KOPT-K1 (cell line): Measurements from ENCODE around the gene GCLC.
"Not testable (repeated sequence)": the region's sequence is repeated elsewhere in the genome, so short reads cannot be mapped to it uniquely, and the experiment has no call there.

ENCODE experiments used
- H3K27ac ChIP-seq: fragments of 200-600 bp; sonication (generic); 2 replicates; pipeline ENCODE4 v1.5.1; 2016; ENCODE audit warnings: antibody characterized with exemption, mild to moderate bottlenecking, low read depth, low read length; ENCODE audit not compliant: poor library complexity, severe bottlenecking
- H3K36me3 ChIP-seq: fragments of 200-600 bp; sonication (generic); 2 replicates; pipeline ENCODE4 v1.5.1; 2017; ENCODE audit warnings: antibody characterized with exemption, mild to moderate bottlenecking, low read length, moderate library complexity; ENCODE audit not compliant: insufficient read depth
- H3K9me3 ChIP-seq: fragments of 200-600 bp; sonication (generic); 2 replicates; pipeline ENCODE4 v1.5.1; 2017; ENCODE audit warnings: antibody characterized with exemption, low read length, mild to moderate bottlenecking; ENCODE audit not compliant: insufficient read depth, poor library complexity, severe bottlenecking

The GCLC gene

GRCh38 chr6:53572379-53572778, 27.5 kb upstream of the GCLC start:
- not testable (repeated sequence) for H3K36me3 ChIP-seq, H3K27ac ChIP-seq, H3K9me3 ChIP-seq

DNA sequence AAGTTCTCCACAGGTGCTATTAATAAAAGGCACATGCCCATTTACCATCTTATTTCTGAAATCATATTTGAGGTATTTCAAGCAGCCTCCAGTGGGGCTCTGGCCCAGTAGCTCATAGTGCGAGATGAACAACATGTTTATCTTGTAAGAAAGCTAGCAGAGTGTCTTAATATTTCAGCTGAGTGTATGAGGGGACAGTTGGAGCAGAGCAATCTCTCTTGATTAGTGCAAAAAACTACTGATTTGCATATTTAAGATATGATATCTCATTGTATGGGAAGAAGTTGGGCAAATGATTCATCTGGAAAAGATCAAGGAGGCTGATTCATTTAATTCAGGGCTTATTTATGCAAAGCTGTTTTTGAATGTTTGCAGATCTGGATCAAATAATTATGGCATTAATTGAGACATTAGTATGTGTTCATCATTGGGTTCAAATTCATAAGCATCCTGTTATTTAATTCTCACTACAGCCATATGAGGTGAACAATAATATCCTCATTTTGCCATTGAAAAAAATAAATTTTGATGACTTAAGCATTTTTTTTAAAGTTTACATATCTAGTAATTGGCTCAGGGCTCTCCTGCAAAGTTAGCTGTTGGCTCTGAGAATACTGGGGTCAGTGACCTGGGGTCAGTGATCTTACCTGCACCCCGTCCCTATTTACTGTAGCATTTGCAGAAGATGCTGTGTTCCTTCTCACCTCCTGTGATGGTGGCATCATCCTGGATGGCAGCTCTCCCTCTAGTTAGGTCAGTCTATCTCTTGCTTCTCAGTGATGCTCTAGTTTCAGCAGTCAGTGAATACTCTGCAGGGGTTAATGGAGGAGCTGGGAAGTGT, 24.1 kb upstream of the GCLC start:
- Histone ChIP-seq H3K9me3 (no peaks in the 10 kb centered on the region), H3K27ac (no peak overlapping the region), H3K36me3 (no peaks in the 10 kb centered on the region)

DNA sequence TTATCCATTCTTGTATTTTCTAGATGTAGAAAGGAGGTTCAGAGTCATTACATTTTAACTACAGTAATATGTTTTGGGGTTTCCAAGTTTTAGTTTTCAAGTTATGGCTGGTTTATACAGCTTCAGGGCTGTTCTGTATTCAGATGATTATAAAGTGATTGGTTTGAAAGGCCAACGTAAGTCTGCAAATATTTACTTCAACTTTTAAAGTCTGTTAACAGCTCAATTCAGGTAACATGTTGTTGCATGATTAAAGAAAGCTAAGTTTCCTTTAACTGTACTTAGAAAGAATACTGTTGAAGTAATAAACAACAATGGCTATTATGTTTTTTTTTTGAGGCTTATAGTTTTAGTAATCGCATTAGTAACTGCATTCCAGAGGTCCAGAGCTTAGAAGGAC, 22.8 kb upstream of the GCLC start:
- H3K36me3 ChIP-seq: no peaks in the 10 kb centered on the region
- H3K27ac ChIP-seq: no peak overlapping the region
- H3K9me3 ChIP-seq: peaks cover 7% of the 10 kb centered on the region

DNA sequence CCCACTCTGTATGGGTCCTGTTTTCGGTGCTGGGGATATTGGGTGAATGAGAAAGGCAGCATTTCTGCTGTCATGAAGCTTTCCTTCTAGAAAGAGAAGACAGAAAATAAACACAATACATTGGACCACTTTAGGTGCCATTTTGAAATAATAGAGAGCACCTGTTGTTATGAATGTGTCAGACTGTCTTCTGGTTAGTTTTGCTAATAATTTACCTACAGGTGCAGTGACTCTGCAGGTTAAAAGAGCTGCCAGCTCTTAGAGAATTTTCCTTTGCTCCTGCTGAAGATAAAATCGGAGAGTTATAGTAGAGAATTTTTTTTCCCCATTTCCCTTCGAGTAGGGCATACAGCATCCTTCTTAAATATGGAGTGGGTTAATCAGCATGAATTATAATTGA, 21.9 kb upstream of the GCLC start:
- Histone ChIP-seq H3K36me3 (no peaks in the 10 kb centered on the region), H3K27ac (no peak overlapping the region)

DNA sequence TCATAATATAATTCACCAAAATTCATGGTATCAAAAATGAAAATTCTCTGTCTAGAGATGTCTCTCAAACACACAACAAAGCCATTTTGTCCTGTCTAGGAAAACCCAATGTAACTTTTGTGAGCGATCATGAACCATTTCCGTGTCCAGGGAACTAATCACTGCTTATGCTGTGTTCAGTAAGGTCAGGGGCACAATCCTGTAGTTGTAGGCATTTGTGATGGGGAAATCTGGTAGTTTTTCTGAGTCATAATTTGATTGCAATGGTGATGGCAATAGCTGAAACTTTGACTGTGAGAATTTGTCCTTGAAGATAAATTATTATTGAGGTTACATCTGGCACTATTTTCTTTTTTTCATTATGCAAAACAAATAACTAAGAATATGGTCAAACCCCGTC, 21.0 kb upstream of the GCLC start:
- H3K9me3 ChIP-seq: peaks cover 25% of the 10 kb centered on the region
- no peaks in the 10 kb centered on the region for H3K36me3 ChIP-seq
- H3K27ac ChIP-seq: no peak overlapping the region

More for the DNA sequence above, 21.9 kb upstream of the GCLC start:
- peaks cover 17% of the 10 kb centered on the region for H3K9me3 ChIP-seq

DNA sequence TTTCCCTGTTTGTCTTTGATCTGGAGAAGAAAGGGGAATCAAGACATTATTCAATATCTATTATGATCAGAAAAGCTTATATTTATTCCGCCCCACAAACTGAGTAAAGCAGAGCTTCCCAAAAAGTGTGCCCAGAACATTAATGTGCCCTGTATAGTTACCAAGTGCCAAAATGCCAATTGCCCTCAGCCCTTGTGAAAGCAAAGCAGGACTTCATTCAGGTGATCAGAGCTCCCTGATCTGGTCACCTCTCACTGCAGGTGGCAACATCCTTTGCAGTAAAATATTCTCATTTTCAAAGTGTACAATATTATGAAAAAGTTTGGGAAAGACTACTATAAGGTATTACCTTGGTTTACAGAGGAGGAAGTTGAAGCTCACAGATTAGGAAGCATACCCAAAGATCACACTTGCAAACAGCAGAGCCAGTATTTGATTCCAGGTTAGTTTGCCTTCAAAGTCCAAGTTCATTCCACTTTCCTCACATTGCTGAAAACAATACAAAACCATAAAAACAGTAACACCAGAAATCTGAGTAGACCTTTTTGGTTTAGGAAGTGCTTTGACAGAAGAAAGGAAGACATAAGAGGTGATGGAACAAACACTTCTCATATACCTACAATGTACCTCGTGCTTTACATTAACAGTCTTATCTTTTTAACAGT, 19.6 kb upstream of the GCLC start:
- H3K36me3 ChIP-seq: no peaks in the 10 kb centered on the region
- H3K27ac ChIP-seq: no peak overlapping the region
- peaks cover 37% of the 10 kb centered on the region for H3K9me3 ChIP-seq

GRCh38 chr6:53556986-53557715, 12.2 kb upstream of the GCLC start:
- Histone ChIP-seq H3K36me3 (no peaks in the 10 kb centered on the region), H3K9me3 (peaks cover 54% of the 10 kb centered on the region), H3K27ac (no peak overlapping the region)

GRCh38 chr6:53553600-53553999, 8.7 kb upstream of the GCLC start:
- not testable (repeated sequence) for H3K27ac ChIP-seq, H3K36me3 ChIP-seq
- H3K9me3 ChIP-seq: peaks cover 21% of the 10 kb centered on the region

DNA sequence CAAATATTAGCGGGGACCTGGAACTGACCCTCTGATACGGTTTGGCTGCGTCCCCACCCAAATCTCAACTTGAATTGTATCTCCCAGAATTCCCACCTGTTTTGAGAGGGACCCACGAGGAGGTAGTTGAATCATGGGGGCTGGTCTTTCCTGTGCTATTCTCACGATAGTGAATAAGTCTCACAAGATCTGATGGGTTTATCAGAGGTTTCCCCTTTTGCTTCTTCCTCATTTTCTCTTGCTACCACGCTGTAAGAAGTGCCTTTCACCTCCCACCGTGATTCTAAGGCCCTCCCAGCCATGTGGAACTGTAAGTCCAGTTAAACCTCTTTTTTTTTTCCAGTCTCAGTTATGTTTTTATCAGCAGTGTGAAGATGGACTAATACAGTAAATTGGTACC, 6.8 kb upstream of the GCLC start:
- H3K9me3 ChIP-seq, H3K27ac ChIP-seq, H3K36me3 ChIP-seq: not testable (repeated sequence)

GRCh38 chr6:53547811-53548496, 3.1 kb upstream of the GCLC start:
- H3K9me3 ChIP-seq: no peaks in the 10 kb centered on the region
- H3K36me3 ChIP-seq: no peaks in the 10 kb centered on the region
- H3K27ac ChIP-seq: peak overlapping the region; percentile 49

DNA sequence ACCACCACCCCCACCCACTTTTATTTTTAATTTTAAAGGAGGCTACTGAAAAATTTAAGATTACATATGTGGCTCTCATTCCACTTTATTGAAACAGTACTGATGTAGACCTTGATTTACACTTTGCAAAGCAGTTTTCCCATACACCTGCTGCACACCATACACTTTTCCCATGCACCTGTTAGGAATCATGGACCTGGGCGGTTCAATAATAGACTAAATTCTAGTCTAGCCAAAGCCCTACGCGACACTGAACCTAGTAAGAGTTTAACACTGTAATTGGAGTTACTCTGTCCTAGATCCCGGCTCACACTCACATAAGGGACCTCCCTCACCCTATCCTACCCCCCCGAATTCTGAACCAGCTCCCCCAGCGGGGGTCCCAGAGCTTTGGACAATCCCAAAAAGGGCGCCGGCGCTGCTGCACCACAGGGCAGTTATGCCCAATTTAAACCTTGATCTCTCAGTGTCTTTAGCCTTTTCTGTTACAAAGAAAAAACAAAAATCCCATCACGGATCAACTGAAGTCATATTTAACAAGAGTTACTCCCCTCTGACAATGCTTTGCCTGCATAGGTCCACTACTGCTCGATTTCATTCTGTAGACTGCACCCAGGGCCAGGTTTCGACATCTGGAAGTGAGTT, 2.4 kb upstream of the GCLC start:
- H3K27ac ChIP-seq: peak overlapping the region; percentile 49

GRCh38 chr6:53546281-53546680, 1.4 kb upstream of the GCLC start:
- Histone ChIP-seq H3K36me3 (no peaks in the 10 kb centered on the region), H3K27ac (no peak overlapping the region), H3K9me3 (no peaks in the 10 kb centered on the region)

More for the DNA sequence above, 2.4 kb upstream of the GCLC start:
- H3K36me3 ChIP-seq: no peaks in the 10 kb centered on the region
- no peaks in the 10 kb centered on the region for H3K9me3 ChIP-seq

DNA sequence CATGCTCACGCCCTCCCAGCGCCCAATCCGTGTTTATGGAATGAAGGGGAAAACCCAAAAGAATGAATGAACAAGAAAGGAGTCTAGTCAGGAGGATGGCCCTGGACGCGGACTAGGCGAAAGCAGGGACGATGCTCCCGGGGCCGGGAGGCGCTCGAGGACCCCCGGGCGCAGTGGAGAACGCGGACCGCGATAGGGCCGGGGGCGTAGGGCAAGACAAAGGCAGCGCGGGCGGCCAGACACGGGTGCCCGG, 758 bp downstream of the GCLC start:
- Histone ChIP-seq H3K9me3 (no peaks in the 10 kb centered on the region), H3K27ac (peak overlapping the region; percentile 71), H3K36me3 (peaks cover 12% of the 10 kb centered on the region; the same call in 1 of the 2 replicates)

GRCh38 chr6:53543359-53544216, 1.3 kb downstream of the GCLC start:
- H3K36me3 ChIP-seq: peaks cover 15% of the 10 kb centered on the region; the same call in 1 of the 2 replicates
- H3K27ac ChIP-seq: peak overlapping the region; percentile 71
- no peaks in the 10 kb centered on the region for H3K9me3 ChIP-seq
